ENCODE results near the gene MACC1. TPM values are rescaled to one million over a fixed set of nuclear protein-coding genes. Genes with fewer than 3 reads are reported as not detected.
A peak's percentile ranks its signal among the peaks of the same experiment; 100 is the strongest.

MACC1 gene
- total RNA-seq, 1 experiment from 2014 or later, result 190 TPM

- no peak for DNase-seq
- intact Hi-C loops (cut with micrococcal nuclease; ENCODE audit: unreplicated experiment), result no loop called here
- CTCF ChIA-PET, result no interaction called here
- no peaks in the 10 kb centered on the region for H3K9me3 Mint-ChIP-seq (ENCODE audit: low read depth, unreplicated experiment)
- no peaks in the 10 kb centered on the region for H3K27me3 Mint-ChIP-seq (ENCODE audit: unreplicated experiment)
- H3K4me3 Mint-ChIP-seq (ENCODE audit: low read depth, unreplicated experiment), result no peak overlapping the region
- peaks cover 66% of the 10 kb centered on the region for H3K4me1 Mint-ChIP-seq (ENCODE audit: low read depth, unreplicated experiment)
- TSS peak; percentile 2 for BruUV-seq (replicated peaks)
- peaks cover 79% of the 10 kb centered on the region for H3K36me3 Mint-ChIP-seq (ENCODE audit: insufficient read depth, unreplicated experiment)
- TF ChIP-seq CTCF (IDR thresholded peaks at IDR 0.05; ENCODE audit: unreplicated experiment), result no peak
- peak overlapping the region; percentile 46 for H3K27ac Mint-ChIP-seq (ENCODE audit: unreplicated experiment)
Measured at GRCh38 chr7:20197125-20197748, 19.9 kb downstream of the MACC1 start.

- no peak for TF ChIP-seq CTCF (IDR thresholded peaks at IDR 0.05; ENCODE audit: unreplicated experiment)
- no TSS peak for BruUV-seq (replicated peaks)
- Mint-ChIP-seq H3K27me3 (ENCODE audit: unreplicated experiment) (no peaks in the 10 kb centered on the region), H3K4me1 (ENCODE audit: low read depth, unreplicated experiment) (peaks cover 57% of the 10 kb centered on the region), H3K4me3 (ENCODE audit: low read depth, unreplicated experiment) (no peak overlapping the region), H3K9me3 (ENCODE audit: low read depth, unreplicated experiment) (peaks cover 4% of the 10 kb centered on the region), H3K27ac (ENCODE audit: unreplicated experiment) (no peak overlapping the region), H3K36me3 (ENCODE audit: insufficient read depth, unreplicated experiment) (peaks cover 82% of the 10 kb centered on the region)
- CTCF ChIA-PET, result no interaction called here
- intact Hi-C loops (cut with micrococcal nuclease; ENCODE audit: unreplicated experiment), result no loop called here
- DNase-seq, result no peak
Measured at GRCh38 chr7:20194343-20194995, 22.7 kb downstream of the MACC1 start.

GRCh38 chr7:20193873-20194272 lies 23.3 kb downstream of the MACC1 start:
- intact Hi-C loops (cut with micrococcal nuclease; ENCODE audit: unreplicated experiment), result no loop called here
- Mint-ChIP-seq H3K36me3 (ENCODE audit: insufficient read depth, unreplicated experiment) (peaks cover 81% of the 10 kb centered on the region), H3K27me3 (ENCODE audit: unreplicated experiment) (no peaks in the 10 kb centered on the region), H3K4me3 (ENCODE audit: low read depth, unreplicated experiment) (no peak overlapping the region), H3K9me3 (ENCODE audit: low read depth, unreplicated experiment) (peaks cover 6% of the 10 kb centered on the region), H3K4me1 (ENCODE audit: low read depth, unreplicated experiment) (peaks cover 56% of the 10 kb centered on the region), H3K27ac (ENCODE audit: unreplicated experiment) (no peak overlapping the region)
- no peak for TF ChIP-seq CTCF (IDR thresholded peaks at IDR 0.05; ENCODE audit: unreplicated experiment)
- BruUV-seq (replicated peaks), result no TSS peak
- CTCF ChIA-PET, result interaction anchor here (0.6 to 0.8 kb wide), 3 partner anchors 11 to 156 kb away, joined by 3 to 4 read pairs (median 3); no protein-coding TSS in a partner anchor
- DNase-seq, result no peak

- Mint-ChIP-seq H3K4me3 (ENCODE audit: low read depth, unreplicated experiment) (no peak overlapping the region), H3K36me3 (ENCODE audit: insufficient read depth, unreplicated experiment) (peaks cover 81% of the 10 kb centered on the region), H3K27ac (ENCODE audit: unreplicated experiment) (no peak overlapping the region), H3K4me1 (ENCODE audit: low read depth, unreplicated experiment) (peaks cover 56% of the 10 kb centered on the region), H3K9me3 (ENCODE audit: low read depth, unreplicated experiment) (peaks cover 9% of the 10 kb centered on the region), H3K27me3 (ENCODE audit: unreplicated experiment) (no peaks in the 10 kb centered on the region)
- no peak for DNase-seq
- BruUV-seq (replicated peaks), result no TSS peak
- CTCF ChIA-PET, result interaction anchor here (0.5 to 0.8 kb wide), 4 partner anchors 10 to 157 kb away, joined by 3 to 4 read pairs (median 4); no protein-coding TSS in a partner anchor
- intact Hi-C loops (cut with micrococcal nuclease; ENCODE audit: unreplicated experiment), result no loop called here
- no peak for TF ChIP-seq CTCF (IDR thresholded peaks at IDR 0.05; ENCODE audit: unreplicated experiment)
Measured at GRCh38 chr7:20193242-20193777, 23.9 kb downstream of the MACC1 start.
